ENCODE measurements around the gene TSSC4. TPM values are rescaled to one million over a fixed set of nuclear protein-coding genes. Genes with fewer than 3 reads are reported as not detected.

Gene TSSC4
- total RNA-seq, 1 donor from 2014 or later, result 52.2 TPM

DNA sequence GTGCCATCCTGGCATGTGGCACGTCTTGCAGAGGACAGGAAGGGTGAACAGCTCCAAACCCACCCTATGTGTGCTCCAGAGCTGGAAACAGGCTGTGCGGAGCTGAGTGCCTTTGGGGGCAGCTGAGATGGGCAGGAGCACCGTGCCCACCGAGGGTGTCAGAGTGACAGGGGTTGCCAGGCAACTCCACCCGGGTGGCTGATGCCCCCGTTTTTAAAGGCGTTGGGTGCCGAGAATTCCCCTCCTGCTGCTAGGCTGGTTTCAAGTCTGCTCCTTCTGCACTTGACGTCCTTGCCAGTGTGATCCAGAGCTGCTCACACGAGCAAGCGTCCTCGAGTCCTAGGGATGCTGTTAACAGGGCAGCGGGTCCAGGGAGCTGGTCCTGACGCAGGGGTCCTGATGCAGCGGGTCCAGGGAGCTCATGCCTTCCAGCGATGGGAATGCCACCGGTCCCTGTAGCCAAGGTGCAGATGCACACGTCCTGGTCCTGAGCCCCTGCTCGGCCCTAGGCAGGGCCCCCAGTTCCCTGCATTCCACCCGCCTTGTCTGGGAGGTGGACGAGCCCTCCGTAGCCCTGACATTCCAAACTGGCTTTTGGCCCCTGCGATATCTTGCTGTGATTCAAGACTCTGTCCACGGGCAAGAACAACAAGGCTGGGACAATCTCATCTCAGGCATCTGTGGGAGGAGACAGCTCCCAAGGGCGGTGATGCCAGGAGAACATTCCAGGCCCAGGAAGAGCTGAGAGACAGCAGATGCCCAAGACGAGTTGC, 49.2 kb downstream of the TSSC4 start:
- Mint-ChIP-seq H3K27ac (ENCODE audit: unreplicated experiment) (no peak overlapping the region), H3K4me1 (ENCODE audit: low read depth) (peaks cover 3% of the 10 kb centered on the region), H3K27me3 (ENCODE audit: low read depth) (peaks cover 40% of the 10 kb centered on the region), H3K36me3 (ENCODE audit: low read depth) (no peaks in the 10 kb centered on the region), H3K4me3 (ENCODE audit: unreplicated experiment) (no peak overlapping the region), H3K9me3 (ENCODE audit: low read depth) (no peaks in the 10 kb centered on the region)
- DNase-seq (ENCODE audit: low spot score), result peak; percentile 72
- TF ChIP-seq, protein P1, sequence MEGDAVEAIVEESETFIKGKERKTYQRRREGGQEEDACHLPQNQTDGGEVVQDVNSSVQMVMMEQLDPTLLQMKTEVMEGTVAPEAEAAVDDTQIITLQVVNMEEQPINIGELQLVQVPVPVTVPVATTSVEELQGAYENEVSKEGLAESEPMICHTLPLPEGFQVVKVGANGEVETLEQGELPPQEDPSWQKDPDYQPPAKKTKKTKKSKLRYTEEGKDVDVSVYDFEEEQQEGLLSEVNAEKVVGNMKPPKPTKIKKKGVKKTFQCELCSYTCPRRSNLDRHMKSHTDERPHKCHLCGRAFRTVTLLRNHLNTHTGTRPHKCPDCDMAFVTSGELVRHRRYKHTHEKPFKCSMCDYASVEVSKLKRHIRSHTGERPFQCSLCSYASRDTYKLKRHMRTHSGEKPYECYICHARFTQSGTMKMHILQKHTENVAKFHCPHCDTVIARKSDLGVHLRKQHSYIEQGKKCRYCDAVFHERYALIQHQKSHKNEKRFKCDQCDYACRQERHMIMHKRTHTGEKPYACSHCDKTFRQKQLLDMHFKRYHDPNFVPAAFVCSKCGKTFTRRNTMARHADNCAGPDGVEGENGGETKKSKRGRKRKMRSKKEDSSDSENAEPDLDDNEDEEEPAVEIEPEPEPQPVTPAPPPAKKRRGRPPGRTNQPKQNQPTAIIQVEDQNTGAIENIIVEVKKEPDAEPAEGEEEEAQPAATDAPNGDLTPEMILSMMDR (IDR thresholded peaks at IDR 0.05), result no peak

DNA sequence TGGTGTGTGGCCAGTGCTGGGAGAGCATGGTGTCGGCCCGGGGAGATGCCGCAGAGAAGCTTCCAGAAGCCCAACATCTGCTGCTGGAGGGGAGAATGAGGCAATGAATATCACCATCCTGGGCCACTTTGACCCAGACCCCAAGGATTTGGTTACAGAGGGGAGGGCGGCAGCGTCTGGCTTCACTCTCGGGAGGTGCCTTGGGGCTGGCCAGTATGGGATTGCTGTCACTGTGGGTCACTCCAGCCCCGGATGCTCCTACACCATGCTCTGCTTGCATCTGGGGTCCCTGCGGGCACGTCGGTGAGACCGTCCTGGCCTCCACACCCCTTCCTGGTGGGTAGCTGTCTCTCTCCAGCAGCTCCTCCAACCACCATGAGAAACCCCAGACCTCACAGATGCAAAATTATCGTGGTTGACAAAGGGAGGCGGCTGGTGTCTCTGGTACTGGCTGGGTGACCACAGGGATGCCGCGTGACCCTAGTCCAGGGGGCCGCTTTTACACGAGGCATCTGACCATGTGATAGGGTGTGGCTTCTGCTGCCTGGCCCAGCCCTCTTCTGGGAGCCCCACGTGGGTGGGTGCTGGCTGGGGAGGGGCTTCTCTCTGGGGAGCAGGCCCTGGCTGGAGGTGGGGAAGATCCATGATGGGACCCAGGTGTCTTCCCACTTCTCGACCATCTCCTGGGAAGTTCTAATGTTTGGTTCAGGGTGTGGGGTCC, 49.9 kb downstream of the TSSC4 start:
- TF ChIP-seq, protein P1 (IDR thresholded peaks at IDR 0.05), result no peak
- Mint-ChIP-seq H3K4me3 (ENCODE audit: unreplicated experiment) (no peak overlapping the region), H3K36me3 (ENCODE audit: low read depth) (no peaks in the 10 kb centered on the region), H3K9me3 (ENCODE audit: low read depth) (peaks cover 3% of the 10 kb centered on the region), H3K27ac (ENCODE audit: unreplicated experiment) (no peak overlapping the region), H3K27me3 (ENCODE audit: low read depth) (peaks cover 41% of the 10 kb centered on the region), H3K4me1 (ENCODE audit: low read depth) (no peaks in the 10 kb centered on the region)
- peak; percentile 88 for DNase-seq (ENCODE audit: low spot score)

DNA sequence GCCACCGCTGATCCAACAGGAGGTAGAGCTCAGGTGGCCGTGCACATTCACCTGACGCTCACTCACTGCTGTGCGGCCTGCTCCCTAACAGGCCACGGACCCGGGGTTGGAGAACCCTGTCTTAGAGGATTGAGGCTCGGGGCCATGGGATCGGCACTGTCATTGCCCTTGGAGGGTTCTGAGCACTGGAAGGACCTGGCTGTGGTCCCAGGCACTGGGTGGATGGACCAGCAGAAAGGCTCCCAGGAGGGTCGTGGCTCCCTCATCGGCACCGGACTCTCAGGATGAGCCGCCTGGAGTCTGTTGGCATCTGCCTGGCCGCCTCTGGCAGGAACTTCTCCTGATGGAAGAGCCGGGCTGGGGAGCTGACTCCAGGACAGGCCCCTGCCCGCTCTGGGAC, 50.8 kb downstream of the TSSC4 start:
- H3K4me1 Mint-ChIP-seq (ENCODE audit: low read depth), result no peaks in the 10 kb centered on the region
- DNase-seq (ENCODE audit: low spot score), result peak; percentile 83
- peaks cover 43% of the 10 kb centered on the region for H3K27me3 Mint-ChIP-seq (ENCODE audit: low read depth)
- TF ChIP-seq, protein P1 (IDR thresholded peaks at IDR 0.05), result no peak
- peaks cover 8% of the 10 kb centered on the region for H3K9me3 Mint-ChIP-seq (ENCODE audit: low read depth)
- no peak overlapping the region for H3K4me3 Mint-ChIP-seq (ENCODE audit: unreplicated experiment)
- no peak overlapping the region for H3K27ac Mint-ChIP-seq (ENCODE audit: unreplicated experiment)
- H3K36me3 Mint-ChIP-seq (ENCODE audit: low read depth), result peaks cover 2% of the 10 kb centered on the region

GRCh38 chr11:2451916-2452315, 51.4 kb downstream of the TSSC4 start:
- TF ChIP-seq, protein P1 (IDR thresholded peaks at IDR 0.05), result no peak
- Mint-ChIP-seq H3K4me3 (ENCODE audit: unreplicated experiment) (no peak overlapping the region), H3K27me3 (ENCODE audit: low read depth) (peaks cover 46% of the 10 kb centered on the region)

GRCh38 chr11:2452321-2453012, 51.9 kb downstream of the TSSC4 start:
- TF ChIP-seq, protein P1 (IDR thresholded peaks at IDR 0.05), result no peak
- Mint-ChIP-seq H3K9me3 (ENCODE audit: low read depth) (peaks cover 8% of the 10 kb centered on the region), H3K4me1 (ENCODE audit: low read depth) (no peaks in the 10 kb centered on the region), H3K27ac (ENCODE audit: unreplicated experiment) (no peak overlapping the region), H3K27me3 (ENCODE audit: low read depth) (peaks cover 46% of the 10 kb centered on the region), H3K4me3 (ENCODE audit: unreplicated experiment) (no peak overlapping the region), H3K36me3 (ENCODE audit: low read depth) (peaks cover 2% of the 10 kb centered on the region)
- peak; percentile 68 for DNase-seq (ENCODE audit: low spot score)

More at GRCh38 chr11:2451916-2452315, 51.4 kb downstream of the TSSC4 start:
- peak; percentile 56 for DNase-seq (ENCODE audit: low spot score)
- Mint-ChIP-seq H3K27ac (ENCODE audit: unreplicated experiment) (no peak overlapping the region), H3K9me3 (ENCODE audit: low read depth) (peaks cover 8% of the 10 kb centered on the region), H3K36me3 (ENCODE audit: low read depth) (peaks cover 2% of the 10 kb centered on the region), H3K4me1 (ENCODE audit: low read depth) (no peaks in the 10 kb centered on the region)

Data from chondrocyte (in vitro differentiated cells).